HG03045 (cell line): ENCODE results near the gene ATP2B2.

Experiments
- ATAC-seq: cut with Tn5 transposase; IDR thresholded peaks from one replicate; pipeline ENCODE4 v1.9.1; 2021; ENCODE audit warnings: mild to moderate bottlenecking, moderate library complexity; ENCODE audit not compliant: unreplicated experiment

The ATP2B2 gene

GRCh38 chr3:10368512-10368911, 136.9 kb downstream of the ATP2B2 start:
- ATAC-seq, result no peak

- no peak for ATAC-seq
Measured at GRCh38 chr3:10367506-10367905, 137.9 kb downstream of the ATP2B2 start.

DNA sequence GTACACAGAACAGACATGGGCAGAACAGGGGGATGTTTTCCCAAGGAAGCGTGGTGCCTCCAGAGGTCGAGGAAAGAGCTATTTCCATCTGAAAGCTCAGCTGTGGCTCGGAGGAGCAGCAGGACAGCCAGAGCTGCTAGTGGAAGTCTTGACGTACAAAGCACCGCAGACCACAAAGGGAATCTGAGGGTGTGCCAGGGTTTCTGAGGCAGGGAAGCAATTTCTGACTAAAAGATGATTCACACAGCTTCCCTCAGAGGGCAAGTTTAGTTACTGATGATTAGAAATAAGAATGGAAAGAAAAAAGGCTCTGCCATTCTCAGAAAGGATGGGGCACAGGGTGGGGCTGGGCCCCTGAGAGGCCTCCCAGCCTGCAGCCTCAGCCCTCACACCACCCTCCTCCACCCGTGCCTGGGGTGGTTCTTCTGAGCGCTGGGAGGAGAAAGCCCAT, 138.7 kb downstream of the ATP2B2 start:
- ATAC-seq, result no peak

GRCh38 chr3:10365791-10366190, 139.6 kb downstream of the ATP2B2 start:
- no peak for ATAC-seq

- ATAC-seq, result no peak
Measured at GRCh38 chr3:10365316-10365715, 140.1 kb downstream of the ATP2B2 start.

DNA sequence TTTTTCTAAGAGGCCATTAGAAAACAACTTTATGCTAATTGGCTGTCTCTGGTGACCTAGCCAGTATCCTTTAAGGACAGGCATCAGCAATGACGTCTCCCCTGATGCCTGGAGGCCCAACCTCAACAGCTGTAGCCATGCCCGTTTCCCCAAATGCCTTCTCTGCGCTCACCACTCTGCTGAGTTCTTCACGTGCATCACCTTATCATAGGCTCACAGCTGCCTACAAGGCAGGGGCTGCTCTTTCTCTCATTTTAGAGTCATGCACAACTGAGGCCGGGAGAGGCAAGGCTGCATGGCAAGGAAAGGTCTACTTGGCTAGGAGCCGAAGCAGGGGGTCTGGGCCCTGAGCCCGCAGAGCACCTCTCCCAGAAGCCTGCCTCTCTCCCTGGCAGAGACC, 140.6 kb downstream of the ATP2B2 start:
- ATAC-seq, result no peak

DNA sequence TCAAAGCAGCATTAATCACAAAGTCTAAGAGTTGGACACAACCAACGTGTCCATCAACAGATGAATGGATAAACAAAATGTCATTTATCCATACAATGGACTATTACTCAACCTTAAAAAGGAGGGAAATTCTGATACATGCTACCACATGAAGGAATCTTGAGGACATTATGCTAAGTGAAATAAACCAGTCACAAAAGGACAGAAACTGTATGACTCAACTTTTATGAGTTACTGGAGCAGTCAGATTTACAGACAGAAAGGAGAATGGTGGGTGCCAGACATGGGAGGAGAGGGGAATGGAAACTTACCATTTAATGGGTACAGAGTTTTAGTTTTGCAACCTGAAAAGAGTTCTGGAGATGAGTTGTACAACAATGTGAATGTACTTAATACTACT, 141.5 kb downstream of the ATP2B2 start:
- no peak for ATAC-seq

DNA sequence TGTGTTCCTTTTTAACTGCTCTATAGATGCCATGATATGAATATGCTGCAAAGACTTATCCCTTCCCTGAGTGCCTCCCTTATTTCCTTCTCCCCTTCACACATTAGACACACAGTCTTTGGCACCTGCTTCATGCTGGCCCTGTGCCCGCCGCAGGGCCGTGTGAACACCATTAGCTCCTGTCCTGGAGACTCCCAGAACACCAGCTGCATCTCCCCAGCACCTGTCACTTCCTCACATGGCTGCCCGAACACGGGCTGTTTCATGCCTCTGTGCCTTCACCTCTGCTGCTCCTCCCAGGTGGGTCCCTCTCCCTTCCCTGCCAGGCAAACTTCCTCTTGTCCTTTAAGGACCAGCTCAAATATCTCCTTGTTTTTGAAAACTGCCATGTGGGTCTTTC, 144.0 kb downstream of the ATP2B2 start:
- no peak for ATAC-seq

GRCh38 chr3:10360478-10360877, 144.9 kb downstream of the ATP2B2 start:
- ATAC-seq, result no peak

- no peak for ATAC-seq
Measured at GRCh38 chr3:10359761-10360161, 145.6 kb downstream of the ATP2B2 start.

GRCh38 chr3:10358309-10358980, 146.9 kb downstream of the ATP2B2 start:
- ATAC-seq, result no peak

GRCh38 chr3:10357592-10358308, 147.6 kb downstream of the ATP2B2 start:
- ATAC-seq, result no peak

DNA sequence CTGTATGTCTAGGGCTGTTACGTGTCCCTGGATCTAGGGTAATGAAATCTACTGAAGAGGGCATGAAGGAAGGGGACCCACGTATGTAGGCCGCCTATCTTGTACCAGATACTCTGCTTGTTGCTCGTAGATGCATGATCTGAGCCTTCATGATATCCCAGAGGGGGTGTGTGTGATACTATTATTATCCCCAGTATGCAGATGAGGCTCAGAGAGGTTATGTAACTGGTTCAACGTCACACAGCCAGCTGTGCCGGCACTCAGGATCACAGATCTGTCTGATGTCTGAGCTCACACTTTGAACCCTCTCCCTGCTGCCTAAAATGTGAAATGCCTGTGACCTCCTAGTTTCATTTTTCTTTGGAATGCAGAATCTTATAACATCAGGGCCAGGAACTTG, 148.3 kb downstream of the ATP2B2 start:
- no peak for ATAC-seq

- no peak for ATAC-seq
Measured at GRCh38 chr3:10356461-10356981, 148.9 kb downstream of the ATP2B2 start.

DNA sequence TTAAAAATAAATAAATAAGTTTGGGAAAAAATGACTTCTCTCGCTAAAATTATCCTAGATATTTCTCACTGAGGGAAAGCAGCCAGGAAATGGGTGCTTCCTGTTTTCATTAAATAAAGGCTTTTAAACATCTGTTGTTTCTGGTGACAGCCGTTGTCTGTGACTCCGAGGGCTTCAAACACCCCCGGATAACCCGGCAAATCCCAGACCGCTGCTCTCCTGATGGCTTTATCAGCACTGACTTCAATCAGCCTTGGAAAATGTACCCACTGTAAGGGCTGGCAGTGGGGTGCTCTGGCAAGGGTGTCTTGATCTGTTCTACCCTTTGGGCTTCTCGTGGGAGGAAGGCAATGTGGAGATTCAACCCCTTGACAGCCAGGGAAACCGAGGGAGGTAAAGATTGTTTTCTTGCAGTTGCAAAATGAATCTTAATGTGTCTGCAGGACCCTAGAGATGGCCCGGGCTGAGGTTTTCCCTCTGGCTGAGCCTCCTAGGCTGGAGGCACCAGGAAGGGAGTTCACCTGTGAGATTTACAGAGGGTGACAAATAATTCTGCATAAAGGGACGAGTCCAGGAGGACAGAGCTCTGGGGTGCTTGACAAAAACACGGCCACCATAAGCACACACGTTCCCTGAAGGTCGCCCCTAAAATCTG, 150.9 kb downstream of the ATP2B2 start:
- no peak for ATAC-seq

- ATAC-seq, result no peak
Measured at GRCh38 chr3:10353661-10354360, 151.6 kb downstream of the ATP2B2 start.

- ATAC-seq, result no peak
Measured at GRCh38 chr3:10353160-10353559, 152.2 kb downstream of the ATP2B2 start.

GRCh38 chr3:10352146-10352911, 153.1 kb downstream of the ATP2B2 start:
- no peak for ATAC-seq

DNA sequence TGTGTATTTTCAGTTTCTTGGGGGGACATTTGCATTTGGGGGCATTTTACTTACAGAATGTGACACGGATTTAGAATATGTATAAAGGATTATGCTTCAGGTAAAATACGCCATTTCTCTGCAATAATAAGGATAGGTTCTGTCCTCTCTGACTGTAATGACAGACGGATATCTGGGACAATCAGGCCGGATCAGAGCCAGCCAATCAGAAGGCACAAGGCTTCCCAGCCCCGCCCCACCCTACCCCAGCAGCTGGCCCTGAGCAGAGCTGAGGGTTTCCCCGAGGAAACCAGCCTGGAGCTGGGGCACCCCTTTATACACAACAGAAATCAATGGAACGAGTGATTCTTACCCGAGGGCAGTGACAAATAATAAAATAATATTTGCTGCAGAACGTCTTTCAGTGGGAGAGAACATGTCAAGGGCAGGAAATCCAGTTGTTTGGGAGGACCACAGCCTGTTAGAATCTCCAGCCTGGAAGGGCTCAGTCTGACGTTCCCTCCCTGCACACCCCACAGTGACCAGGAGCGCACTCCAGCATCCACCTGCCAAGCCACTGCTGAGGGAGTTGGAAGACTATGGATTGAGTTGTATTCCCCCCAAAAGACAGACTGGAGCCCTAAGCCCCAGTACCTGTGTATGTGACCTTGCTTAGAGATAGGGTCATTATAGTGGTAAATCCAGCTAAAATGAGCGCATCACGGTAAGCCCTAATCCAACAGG, 154.2 kb downstream of the ATP2B2 start:
- no peak for ATAC-seq
